Measurements from ENCODE around the gene GPHN. TPM values are rescaled to one million over a fixed set of nuclear protein-coding genes. Genes with fewer than 3 reads are reported as not detected.

The GPHN gene
- total RNA-seq, 6 experiments from 2014 or later: 21.2 to 81.7 (median 40.2) TPM

DNA sequence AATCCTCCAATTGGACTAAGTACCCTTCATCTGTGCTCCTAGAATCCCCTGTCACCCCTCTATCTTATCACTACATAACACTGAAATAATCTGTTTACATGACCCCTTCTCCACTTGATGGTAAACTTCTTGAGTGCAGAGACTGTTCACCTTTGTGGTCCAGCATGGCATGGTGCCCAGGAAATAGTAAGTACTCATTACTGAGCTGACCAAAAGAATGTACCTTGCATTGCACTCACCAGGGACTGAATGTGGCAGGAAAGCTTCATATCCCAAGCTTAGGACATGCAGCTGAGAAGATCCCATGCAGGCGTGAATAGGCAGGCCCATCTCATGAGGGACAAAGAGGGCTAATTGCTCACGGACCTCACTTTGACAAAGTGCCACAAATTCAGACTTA, 679.9 kb downstream of the GPHN start:
- Histone ChIP-seq H3K4me3 (no peak overlapping the region), H3K27me3 (no peaks in the 10 kb centered on the region), H3K36me3 (no peaks in the 10 kb centered on the region), H3K27ac (no peak overlapping the region), H3K4me1 (no peaks in the 10 kb centered on the region), H3K9me3 (no peaks in the 10 kb centered on the region)
- intact Hi-C loops (cut with DNase I): no loop called here
- WGBS (ENCODE audit: insufficient coverage, low coverage, low lambda C conversion rate, missing lambda C conversion rate): 91% methylated on average over 2 of the region's 2 CpGs
- DNase-seq (no peak), ATAC-seq (peak in 2 of 4 donors; percentile 28 to 60)
- no peak for TF ChIP-seq POLR2A (IDR thresholded peaks at IDR 0.05)
- TF ChIP-seq, protein P1, sequence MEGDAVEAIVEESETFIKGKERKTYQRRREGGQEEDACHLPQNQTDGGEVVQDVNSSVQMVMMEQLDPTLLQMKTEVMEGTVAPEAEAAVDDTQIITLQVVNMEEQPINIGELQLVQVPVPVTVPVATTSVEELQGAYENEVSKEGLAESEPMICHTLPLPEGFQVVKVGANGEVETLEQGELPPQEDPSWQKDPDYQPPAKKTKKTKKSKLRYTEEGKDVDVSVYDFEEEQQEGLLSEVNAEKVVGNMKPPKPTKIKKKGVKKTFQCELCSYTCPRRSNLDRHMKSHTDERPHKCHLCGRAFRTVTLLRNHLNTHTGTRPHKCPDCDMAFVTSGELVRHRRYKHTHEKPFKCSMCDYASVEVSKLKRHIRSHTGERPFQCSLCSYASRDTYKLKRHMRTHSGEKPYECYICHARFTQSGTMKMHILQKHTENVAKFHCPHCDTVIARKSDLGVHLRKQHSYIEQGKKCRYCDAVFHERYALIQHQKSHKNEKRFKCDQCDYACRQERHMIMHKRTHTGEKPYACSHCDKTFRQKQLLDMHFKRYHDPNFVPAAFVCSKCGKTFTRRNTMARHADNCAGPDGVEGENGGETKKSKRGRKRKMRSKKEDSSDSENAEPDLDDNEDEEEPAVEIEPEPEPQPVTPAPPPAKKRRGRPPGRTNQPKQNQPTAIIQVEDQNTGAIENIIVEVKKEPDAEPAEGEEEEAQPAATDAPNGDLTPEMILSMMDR (IDR thresholded peaks at IDR 0.05): no peak

DNA sequence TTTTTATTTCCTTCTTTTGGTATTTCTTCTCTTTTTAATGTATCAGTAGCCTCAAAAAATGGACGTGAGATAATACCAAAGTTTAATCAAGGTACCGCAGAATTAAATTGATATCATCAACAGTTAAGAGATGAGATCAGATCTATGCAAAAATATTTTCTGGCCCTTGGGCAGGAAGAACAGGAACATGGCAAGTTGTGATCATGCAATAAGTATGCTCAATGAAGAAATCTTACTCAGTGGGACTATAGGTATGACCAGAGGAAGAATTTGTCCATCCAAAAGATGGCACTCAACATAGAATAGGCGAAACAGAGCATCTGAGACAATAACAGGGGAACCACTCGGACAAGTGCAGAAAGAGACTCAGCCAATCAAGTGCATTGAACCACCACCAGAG, 680.4 kb downstream of the GPHN start:
- no peaks in the 10 kb centered on the region for H3K27me3 ChIP-seq
- intact Hi-C loops (cut with DNase I): no loop called here
- DNase-seq (no peak), ATAC-seq (no peak)
- 95% methylated on average over 2 of the region's 4 CpGs for WGBS (ENCODE audit: insufficient coverage, low coverage, low lambda C conversion rate, missing lambda C conversion rate)
- no peak overlapping the region for H3K4me3 ChIP-seq
- no peak overlapping the region for H3K27ac ChIP-seq
- H3K36me3 ChIP-seq: no peaks in the 10 kb centered on the region
- H3K4me1 ChIP-seq: no peaks in the 10 kb centered on the region
- no peaks in the 10 kb centered on the region for H3K9me3 ChIP-seq
- TF ChIP-seq, protein P1 (IDR thresholded peaks at IDR 0.05): no peak
- no peak for TF ChIP-seq POLR2A (IDR thresholded peaks at IDR 0.05)

DNA sequence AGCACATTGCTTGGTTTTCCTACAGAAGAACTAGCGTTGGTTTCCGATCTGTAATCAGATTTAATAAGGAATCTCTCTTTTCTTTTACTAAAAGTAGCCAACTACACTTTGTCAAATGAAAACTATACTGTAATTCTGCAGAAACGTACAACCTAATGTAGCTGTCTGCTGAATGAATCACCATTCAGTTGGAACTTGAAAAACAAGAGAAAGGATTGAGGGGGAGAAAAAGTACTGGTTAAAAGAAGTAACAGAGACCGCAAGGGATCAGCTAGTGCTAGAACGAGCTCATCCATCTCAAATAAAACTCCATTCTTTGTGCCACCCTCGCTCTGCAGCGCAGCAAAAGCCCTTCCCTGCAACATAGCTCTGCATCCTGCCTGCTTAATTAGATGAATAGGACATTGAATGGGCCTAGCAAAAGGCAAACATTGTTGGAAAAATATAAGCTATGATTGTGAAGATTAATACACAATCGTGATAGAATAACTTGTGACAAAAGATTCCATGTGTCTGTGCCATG, 683.9 kb downstream of the GPHN start:
- 82% methylated on average over 8 of the region's 8 CpGs for WGBS (ENCODE audit: insufficient coverage, low coverage, low lambda C conversion rate, missing lambda C conversion rate)
- no peak for DNase-seq

DNA sequence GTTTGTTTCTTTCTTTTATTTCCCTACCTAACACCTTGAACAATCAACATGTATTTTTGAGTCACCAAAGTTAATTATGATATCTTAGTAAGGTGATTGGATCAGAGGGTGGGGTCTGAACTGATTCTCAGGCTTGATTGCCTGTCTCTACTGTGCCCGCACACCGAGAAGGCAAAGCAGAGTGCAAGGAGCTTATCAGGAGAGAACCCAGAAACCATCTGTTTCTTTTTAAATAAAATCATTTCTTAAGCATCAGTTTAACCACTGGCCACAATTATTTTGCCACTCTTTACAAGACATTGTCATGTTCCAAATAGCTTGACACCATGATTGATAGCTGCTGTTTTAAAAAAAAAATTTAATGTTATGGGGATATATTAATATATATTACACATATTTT, 684.4 kb downstream of the GPHN start:
- no peaks in the 10 kb centered on the region for H3K9me3 ChIP-seq
- no peaks in the 10 kb centered on the region for H3K36me3 ChIP-seq
- DNase-seq: no peak
- WGBS (ENCODE audit: insufficient coverage, low coverage, low lambda C conversion rate, missing lambda C conversion rate): 88% methylated on average over 2 of the region's 2 CpGs
- TF ChIP-seq, protein P1 (IDR thresholded peaks at IDR 0.05): no peak
- no peak for TF ChIP-seq POLR2A (IDR thresholded peaks at IDR 0.05)
- intact Hi-C loops (cut with DNase I): no loop called here
- no peak overlapping the region for H3K4me3 ChIP-seq
- no peak for ATAC-seq
- H3K27me3 ChIP-seq: no peaks in the 10 kb centered on the region
- H3K4me1 ChIP-seq: no peaks in the 10 kb centered on the region
- no peak overlapping the region for H3K27ac ChIP-seq

More for the DNA sequence above, 683.9 kb downstream of the GPHN start:
- intact Hi-C loops (cut with DNase I): no loop called here
- no peaks in the 10 kb centered on the region for H3K36me3 ChIP-seq
- no peak overlapping the region for H3K4me3 ChIP-seq
- no peaks in the 10 kb centered on the region for H3K4me1 ChIP-seq
- H3K27me3 ChIP-seq: no peaks in the 10 kb centered on the region
- ATAC-seq: no peak
- no peaks in the 10 kb centered on the region for H3K9me3 ChIP-seq
- no peak overlapping the region for H3K27ac ChIP-seq
- TF ChIP-seq, protein P1 (IDR thresholded peaks at IDR 0.05): no peak
- TF ChIP-seq POLR2A (IDR thresholded peaks at IDR 0.05): no peak

DNA sequence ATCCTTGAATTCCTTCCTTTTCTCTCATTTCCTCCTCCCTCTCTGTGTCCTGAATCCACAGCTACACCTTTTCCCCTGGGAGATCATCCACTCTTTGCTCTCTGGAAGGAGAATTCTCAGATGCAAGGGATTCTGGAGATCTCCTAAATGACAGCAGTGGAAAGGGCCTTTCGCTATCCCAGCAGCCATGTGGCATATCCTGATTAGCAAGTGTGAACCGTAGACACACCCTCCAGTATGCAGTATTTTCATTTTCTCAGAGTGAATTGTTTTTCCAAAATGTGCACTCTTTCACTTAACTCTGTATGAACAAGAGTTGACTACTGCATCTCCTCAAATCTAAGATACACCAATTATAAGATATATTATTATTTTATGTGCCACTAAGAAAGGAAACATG, 687.3 kb downstream of the GPHN start:
- no peak for TF ChIP-seq POLR2A (IDR thresholded peaks at IDR 0.05)
- TF ChIP-seq, protein P1 (IDR thresholded peaks at IDR 0.05): no peak
- Histone ChIP-seq H3K4me3 (no peak overlapping the region), H3K36me3 (no peaks in the 10 kb centered on the region), H3K27ac (no peak overlapping the region), H3K4me1 (no peaks in the 10 kb centered on the region), H3K9me3 (no peaks in the 10 kb centered on the region), H3K27me3 (no peaks in the 10 kb centered on the region)
- ATAC-seq (no peak), DNase-seq (no peak)
- intact Hi-C loops (cut with DNase I): no loop called here
- 92% methylated on average over 2 of the region's 2 CpGs for WGBS (ENCODE audit: insufficient coverage, low coverage, low lambda C conversion rate, missing lambda C conversion rate)

Measured in right lobe of liver (tissue), 6 donors.